Suppressor macrophage (primary cell): ENCODE results near the gene PRIM1.
"Not testable (repeated sequence)": the region's sequence is repeated elsewhere in the genome, so short reads cannot be mapped to it uniquely, and the experiment has no call there.

Experiments used
- DNase-seq, 4 experiments: peaks; one replicate each; pipeline ENCODE4 v3.0.0-alpha.2; 2020 to 2022

PRIM1 gene

DNA sequence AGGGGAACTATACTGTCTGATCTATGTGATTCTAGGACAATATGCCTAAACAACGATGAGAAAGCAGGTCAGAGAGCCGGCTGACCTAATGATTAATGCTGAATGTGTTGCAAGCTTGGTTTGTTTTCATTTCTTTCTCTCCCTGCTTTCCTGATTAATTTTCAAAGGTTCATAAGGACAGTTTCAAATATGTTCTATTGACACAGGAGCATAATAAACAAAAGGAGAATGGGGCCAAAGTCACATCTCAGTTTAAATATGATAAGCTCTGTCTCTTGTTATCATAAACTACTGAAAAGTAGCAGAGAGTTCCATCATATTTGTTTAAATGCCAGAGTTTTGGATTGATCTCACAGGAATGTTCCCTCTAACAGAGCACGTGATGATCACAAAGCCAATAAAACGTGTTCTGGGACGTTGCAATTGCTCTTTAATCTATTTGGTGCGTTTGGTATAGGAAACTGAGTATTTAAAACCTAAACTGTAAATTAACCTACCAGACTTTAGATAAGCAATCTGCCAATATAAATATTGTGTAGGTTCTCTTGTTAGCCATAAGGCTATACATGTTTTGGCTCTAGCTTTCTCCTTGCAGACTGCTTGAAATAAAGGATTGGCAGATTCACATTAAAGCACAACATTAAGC, 7.3 kb upstream of the PRIM1 start:
- DNase-seq: no peak

DNA sequence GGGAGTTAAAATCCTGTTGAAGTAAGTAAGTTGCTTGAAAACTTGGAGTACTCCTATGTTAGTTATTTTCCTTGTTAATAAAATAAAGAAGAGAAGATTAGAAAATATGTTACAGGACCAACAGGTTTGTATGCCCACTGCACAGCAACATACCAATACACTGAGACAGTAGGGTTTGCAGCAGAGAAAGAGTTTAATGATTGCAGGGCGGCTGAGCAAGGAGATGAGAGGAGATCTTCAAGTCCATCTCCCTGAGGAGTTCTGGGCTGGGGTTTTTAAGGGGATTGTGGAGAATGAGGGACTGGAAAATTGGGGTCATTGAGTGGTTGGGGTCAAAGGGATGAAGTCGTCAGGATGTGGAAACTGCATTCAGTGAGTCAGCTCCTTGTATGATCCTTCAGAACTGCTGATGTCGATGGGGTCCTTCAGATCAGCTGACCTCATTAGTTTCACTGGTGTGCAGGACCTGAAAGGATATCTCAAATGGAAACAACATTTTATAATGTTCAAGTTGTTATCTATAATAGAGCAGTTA, 6.7 kb upstream of the PRIM1 start:
- DNase-seq: no peak

DNA sequence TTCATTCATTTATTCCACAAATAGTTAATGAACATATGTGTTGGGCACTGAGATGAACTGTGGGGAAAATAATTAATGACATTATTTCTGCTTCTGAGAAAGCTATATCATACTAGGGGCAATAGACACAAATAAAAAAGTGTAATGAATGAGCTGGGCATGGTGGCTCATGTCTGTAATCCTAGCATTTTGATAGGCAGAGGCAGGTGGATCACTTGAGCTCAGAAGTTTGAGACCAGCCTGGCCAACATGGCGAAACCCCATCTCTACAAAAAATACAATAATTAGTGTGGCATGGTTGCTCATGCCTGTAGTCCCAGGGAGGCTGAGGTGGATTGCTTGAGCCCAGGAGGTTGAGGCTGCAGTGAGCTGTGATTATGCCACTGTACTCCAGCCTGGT, 5.8 kb upstream of the PRIM1 start:
- not testable (repeated sequence) for DNase-seq

DNA sequence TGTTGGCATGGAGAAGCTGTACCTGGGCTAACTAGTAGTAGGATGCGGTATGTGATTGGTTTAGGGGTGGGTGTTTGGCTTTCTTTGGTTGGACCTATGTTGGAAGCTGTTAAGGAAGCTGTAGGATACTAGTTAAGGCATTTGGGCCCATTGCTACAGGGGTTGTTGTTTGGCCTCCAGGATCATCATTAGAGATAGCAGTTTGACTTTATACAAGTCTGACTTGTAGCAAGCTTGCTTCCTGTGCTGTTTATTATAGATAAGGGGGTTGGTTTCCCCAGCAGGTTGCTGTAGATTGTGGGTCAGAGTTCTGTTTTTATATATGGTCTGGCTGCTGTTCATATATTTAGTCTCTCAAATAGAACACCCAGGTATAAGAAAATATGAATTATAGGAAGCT, 1.4 kb upstream of the PRIM1 start:
- DNase-seq: no peak

DNA sequence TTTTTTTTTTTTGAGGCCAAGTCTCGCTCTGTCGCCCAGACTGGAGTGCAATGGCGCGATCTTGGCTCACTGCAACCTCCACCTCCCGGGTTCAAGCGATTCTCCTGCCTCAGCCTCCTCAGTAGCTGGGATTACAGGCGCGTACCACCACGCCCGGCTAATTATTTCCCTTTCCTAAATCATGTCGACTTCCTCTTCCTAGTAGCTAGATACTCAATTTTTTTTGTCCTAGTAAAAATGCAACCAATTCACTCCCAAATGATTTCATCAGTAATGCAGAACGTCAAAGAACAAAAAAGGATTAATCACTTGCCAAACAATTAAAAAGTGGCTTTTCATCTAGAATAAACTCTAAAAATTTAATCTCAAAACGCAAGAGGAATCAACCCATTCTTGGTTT, 1.5 kb downstream of the PRIM1 start:
- DNase-seq: peak in 3 of 4 experiments; percentile 32 to 53 (median 51)

DNA sequence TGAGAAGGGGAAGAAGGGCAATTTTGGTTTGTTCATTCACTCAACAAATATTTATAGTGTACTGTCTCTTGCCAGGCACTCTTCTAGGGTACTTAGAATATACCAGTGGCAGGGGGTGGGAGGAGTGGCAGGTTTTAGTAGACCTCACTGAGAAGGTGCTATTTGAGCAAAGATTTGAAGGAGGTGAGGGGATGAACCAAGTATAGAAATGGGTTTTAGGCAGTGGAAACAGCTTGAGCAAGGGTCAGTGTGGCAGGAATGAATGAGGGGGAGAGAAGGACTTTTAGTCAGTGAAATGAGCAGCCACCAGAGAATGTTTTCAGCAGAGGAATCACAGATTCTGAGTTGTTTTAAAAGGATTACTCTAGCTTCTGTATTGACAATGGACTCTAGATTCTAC, 2.3 kb downstream of the PRIM1 start:
- no peak for DNase-seq

DNA sequence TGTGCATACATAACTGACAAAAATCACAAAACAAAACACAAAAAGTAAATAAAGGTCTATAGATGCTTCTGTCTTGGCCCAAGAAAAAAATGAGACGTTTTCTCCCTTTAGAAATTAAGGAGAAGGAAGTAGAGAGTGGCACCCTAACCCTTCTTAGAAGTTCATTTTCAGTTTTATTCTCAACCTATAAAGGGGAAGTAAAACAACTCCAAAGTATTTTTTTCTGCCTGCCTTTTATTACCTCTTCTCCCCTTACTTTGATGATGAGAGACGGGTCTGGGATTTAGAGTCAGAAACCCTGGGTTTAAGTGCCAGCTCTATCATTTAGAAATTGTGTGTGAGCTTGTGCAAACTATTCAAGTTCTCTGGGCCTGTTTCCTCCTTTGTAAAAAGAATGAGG, 2.8 kb downstream of the PRIM1 start:
- peak in 3 of 4 experiments; percentile 5 to 68 (median 66) for DNase-seq

DNA sequence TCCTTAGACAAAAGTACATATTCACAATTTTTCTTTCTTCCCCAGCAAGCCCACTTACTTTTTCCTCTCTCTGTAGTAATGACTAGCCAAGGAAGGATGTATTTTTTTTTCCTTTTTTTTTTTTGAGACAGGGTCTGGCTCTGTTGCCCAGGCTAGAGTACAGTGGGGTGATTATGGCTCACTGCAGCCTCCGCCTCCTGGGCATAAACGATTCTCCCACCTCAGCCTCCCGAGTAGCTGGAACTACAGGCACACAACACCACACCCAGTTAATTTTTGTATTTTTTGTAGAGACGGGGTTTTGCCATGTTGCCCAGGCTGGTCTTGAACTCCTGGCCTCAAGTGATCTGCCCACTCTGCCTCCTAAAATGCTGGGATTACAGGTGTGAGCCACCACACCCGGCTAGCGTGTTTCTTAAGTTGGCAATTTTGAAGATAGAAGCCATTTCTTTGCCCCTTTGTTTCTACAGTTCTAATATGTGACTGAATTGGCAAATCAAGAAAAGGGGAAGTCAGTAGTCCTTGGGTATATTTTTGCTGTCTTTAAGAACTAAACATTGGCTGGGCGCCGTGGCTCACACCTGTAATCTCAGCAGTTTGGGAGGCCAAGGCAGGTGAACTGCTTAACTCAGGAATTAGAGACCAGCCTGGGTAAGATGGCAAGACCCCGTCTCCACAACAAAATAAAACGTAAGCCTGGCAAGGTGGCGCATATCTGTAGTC, 23.8 kb downstream of the PRIM1 start:
- DNase-seq: no peak

DNA sequence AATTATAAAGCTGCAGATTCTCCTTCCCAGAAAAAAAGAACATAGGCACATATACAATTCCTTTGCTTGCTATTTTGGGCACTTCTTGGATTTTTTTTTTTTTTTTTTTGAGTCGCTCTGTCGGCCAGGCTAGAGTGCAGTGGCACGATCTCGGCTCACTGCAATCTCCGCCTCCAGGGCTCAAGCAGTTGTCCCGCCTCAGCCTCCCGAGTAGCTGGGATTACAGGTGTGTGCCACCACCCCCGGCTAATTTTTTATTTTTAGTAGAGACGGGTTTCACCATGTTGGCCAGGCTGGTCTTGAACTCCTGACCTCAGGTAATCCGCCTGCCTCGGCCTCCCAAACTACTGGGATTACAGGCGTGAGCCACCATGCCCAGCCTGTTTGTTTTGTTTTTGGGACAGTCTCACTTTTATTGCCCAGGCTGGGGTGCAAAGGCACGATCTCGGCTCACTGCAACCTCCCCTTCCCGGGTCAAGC, 25.9 kb downstream of the PRIM1 start:
- DNase-seq: not testable (repeated sequence)

DNA sequence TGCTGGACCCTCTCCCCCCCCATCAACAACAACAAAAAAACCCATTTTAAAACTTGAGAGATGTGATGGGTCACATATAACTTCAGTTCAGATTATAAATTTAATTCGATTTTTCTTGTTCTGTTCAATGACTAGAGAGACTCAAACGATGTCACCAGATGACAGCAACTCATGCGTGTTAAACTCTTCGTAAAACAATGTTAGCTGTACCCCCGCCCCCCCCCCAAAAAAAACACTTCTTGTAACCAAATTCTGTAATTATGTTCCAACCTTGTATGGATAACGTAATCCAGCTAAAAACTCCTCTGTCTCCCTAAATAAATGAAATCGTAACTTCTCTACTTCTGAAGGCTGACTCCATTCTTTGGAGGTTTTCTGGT, 26.4 kb downstream of the PRIM1 start:
- DNase-seq: no peak

DNA sequence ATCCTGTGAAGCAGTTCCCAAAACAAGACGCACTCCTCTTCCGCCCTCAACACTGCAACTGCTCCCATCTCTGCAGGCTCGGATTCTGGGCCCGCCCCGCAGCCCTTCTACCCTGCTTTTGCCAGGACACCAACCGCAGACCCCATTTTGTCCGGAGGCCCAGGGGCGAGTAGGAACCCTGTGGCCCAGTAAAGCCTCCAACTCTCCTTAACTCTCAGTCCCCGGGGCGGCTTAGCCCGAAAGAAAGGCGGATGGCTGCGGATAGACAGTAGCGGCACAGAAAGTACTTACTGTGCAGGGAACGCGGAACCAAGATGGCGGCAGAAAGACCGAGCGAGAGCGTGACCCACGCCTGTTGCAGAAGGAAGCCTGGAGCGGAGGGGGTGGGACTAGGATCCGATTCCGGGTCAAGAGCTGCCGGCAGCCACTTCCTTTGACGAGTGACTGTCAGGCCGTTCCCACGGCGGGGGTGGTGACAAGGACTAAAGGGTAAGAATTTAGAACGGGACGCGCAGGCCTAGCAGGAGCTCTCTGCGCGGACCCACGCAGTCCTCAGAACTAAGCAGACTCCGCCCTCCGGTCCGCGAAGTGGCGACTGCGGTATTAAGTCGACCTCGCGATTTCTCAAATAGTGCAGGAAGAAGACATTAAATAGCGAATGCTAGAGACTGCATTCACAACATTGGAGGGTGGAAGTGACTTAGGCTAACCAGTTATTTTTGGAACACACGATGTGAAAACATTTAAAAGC, 27.0 kb downstream of the PRIM1 start, which contains the start of gene NACA:
NACA (minus strand) TSS at position 328 of the 751 bp plus-strand sequence. CDS start 778 bp downstream, outside the sequence.
- peak; percentile 99 to 100 (median 99) for DNase-seq

DNA sequence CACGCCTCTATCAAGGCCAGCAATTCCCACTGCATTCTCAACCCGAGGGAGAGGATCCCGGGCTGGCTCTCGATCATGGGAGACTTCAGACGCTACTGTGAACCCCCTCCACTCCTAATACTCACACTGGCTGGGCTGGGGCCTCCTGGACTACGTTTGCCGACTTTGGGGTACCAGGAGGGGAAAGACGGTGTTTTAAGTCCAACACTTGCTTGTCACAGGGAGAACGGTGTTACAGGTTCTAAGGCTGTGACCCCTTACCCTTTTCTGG, 27.5 kb downstream of the PRIM1 start:
- no peak for DNase-seq

DNA sequence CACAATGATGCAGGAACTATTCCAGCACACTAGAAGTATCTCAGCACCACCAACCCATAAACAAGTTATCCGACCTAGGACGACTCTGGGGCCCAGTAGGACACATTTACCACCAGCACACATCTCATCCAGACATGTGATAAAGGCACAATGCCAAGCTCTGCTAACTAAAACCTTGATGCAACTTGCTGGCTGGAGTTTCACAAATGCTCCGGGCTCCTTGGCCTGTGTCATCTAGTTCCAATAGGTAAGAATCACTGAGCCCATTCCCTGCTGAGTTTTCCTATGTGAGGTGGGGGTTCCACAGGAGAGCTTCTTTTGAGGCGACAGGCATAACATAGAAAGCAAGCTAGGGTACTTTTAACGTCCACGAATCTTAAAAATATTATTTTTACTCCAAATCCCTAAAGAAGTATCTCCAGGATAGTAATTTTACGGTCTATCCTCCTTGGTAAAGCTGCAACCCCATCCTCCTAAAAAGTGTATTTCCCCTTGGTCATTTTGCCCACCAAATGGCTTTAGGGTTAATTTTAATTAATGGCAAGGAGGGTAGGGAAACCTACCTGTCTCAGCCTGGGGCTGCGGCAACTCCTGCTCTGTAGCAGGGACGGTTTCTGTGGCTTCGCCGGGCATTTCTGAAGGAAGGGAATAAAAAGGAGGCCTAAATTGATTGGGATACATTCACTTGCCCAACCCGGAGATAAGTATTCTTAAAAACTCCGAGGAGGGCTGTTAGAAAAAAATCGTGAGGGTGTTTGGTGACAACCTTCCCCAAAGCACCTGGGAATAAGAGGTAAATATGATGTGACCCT, 28.0 kb downstream of the PRIM1 start:
- peak; percentile 65 to 79 (median 71) for DNase-seq

DNA sequence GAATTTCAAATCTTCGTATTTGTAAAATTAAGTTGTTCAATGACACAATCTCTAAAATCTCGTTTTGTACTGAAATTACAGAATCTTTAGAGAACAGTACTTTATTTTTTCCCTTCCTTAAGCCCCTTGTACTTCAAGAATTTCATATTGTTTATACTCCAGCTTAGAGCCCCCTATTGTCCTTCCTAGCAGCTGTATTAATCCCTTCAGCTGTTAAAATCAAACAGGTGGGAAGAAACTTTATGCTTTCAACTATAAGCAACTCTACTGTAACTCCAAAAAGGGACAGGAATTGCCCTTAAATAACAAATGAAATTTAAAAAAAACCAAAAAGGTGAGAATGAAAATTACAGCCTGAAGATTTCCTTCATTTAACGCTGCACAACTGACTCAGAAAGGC, 28.8 kb downstream of the PRIM1 start:
- no peak for DNase-seq

DNA sequence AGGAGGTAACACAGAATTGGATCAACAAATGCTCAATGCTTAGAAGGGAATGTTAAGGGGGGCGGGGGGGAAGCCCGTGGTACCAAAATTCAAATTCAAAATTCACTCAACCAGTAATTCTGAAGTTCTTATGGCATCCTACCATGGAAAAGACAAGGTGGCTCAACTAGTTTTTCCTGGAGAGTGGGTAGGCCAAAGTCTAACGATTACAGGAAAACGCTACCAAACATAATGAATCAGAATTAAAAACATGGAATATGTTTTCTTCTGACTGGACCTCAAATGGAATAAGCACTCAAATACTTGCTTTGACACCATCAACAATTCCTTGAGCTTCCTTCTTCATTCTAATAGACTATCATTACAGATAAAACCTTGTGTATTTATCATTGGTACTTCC, 29.3 kb downstream of the PRIM1 start:
- DNase-seq: no peak

DNA sequence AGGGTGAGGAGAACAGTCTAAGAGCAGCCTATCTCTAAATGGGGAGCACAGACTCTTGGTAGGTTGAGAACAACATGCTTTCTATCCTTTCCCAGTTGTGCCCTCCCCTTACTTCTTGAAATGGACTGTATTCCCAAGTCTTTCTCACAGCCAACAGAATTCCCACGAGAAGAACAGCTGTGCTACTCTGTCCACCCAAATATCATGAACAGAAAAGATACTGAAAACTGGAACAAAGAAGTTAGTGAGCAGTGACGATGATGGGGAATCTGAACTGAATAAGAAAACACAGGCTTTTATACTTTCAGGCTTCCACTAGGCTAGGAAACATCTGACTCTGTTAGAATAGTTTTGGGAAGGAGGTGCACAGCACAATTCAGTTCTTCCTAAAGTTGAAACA, 30.4 kb downstream of the PRIM1 start:
- DNase-seq: no peak

DNA sequence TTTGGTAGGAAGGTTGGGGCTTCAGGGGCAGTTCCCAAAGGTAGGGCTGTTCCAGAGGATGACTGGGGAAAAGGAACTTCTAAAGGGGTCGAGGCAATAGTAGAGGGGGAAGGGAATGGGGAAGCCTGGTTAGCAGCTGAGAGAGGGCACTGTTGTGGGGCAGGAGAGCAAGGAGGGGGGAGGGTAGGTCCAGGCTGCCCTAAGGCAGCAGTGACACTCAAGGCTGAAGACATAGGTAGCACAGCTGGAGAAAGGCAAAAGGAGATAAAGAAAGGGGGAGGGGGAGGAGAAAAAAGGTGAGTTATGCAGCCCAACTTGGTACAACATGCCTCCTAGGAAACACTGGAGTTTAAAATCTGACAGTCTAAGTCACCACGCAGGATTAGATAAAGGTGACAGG, 30.9 kb downstream of the PRIM1 start:
- no peak for DNase-seq

DNA sequence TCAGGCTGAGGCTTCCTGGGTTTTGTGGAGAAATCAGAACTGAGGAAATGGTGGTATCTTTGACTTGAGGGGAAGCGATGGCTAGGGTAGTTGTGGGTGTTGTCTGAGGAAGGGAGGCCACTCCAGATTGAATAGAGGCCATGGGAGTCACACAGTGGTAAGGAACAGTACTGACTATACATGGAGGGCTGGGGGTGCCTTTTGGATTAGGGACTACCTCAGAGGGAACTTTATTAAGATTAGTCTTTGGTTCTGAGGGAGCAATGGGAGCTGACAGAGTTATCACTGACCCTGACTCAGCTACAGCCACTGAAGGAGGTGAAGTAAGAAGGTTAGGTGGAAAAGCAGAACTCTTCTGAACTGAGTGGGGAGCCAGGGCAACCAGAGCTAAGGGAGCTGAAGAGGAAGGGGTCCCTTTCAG, 31.4 kb downstream of the PRIM1 start:
- peak; percentile 47 to 75 (median 68) for DNase-seq

DNA sequence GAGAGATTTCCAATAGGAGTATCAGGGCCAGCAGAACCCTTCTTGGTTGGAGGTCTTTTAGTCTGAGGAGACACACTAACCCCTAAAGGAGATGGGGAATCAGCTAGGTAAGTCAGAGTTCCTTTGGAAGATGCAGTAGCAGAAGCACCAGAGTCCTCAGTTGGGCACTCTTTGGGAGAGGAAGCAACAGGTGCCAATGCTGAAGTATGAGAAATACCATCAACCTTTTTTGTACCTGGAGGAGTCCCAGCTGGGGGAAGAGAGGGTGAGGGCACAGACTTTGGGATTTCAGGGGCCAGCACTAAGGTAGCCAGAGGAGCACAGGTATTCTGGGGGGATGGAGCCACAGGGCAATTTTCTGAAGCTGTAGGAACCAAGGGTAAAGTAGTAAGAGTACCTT, 33.1 kb downstream of the PRIM1 start:
- DNase-seq: no peak

DNA sequence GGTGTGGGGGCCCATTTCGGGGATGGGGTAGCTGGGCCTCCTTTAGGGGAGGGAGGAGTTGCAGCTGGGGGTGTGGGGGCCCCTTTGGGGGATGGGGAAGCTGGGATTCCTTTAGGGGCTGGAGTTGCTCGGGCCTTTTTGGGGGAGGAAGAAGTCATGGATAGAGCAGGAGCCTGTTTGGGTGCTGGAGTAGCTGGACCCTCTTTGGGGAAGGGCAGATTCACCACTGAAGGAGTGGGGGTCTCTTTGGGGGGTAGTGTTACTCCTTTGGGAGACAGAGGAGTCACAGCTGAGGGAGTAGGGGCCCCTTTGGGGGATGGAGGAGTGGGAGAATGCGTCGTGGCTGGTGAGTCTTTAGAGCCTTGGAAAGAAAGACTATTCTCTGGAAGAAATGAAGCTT, 33.5 kb downstream of the PRIM1 start:
- no peak for DNase-seq

DNA sequence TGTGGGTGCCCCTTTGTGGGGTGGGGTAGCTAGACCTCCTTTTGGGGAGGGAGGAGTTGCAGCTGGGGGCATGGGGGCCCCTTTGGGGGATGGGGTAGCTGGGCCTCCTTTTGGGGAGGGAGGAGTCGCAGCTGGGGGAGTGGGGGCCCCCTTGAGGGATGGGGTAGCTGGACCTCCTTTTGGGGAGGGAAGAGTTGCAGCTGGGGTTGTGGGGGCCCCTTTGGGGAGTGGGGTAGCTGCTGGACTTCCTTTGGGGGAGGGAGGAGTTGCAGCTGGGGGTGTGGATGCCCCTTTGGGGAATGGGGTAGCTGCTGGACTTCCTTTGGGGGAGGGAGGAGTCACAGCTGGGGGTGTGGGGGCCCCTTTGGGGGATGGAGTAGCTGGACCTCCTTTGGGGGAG, 34.0 kb downstream of the PRIM1 start:
- DNase-seq: no peak
